Choroid plexus epithelial cell (primary cell): ENCODE results near the gene TRPM4.
"Not testable (repeated sequence)": the region's sequence is repeated elsewhere in the genome, so short reads cannot be mapped to it uniquely, and the experiment has no call there.

ENCODE experiments used
- DNase-seq: peaks from one replicate; pipeline ENCODE4 v3.0.0-alpha.2; 2010; ENCODE audit warnings: low read depth
- H3K4me3 ChIP-seq: 2 replicates; pipeline ENCODE4 v1.5.1; 2011; ENCODE audit warnings: low read depth, mild to moderate bottlenecking, control low read depth, low read length, moderate library complexity
- CTCF ChIP-seq: conservative IDR thresholded peaks from 2 replicates; pipeline ENCODE4 v1.5.1; 2011; ENCODE audit warnings: low read depth, mild to moderate bottlenecking, control low read depth, inconsistent platforms, low read length, moderate library complexity

TRPM4 gene

GRCh38 chr19:49200238-49200862, 42.8 kb downstream of the TRPM4 start:
- TF ChIP-seq CTCF = no peak
- DNase-seq = peak; percentile 11
- no peak overlapping the region for H3K4me3 ChIP-seq

GRCh38 chr19:49201042-49201441, 43.5 kb downstream of the TRPM4 start:
- H3K4me3 ChIP-seq = no peak overlapping the region
- no peak for DNase-seq
- no peak for TF ChIP-seq CTCF

GRCh38 chr19:49205114-49205513, 47.5 kb downstream of the TRPM4 start:
- no peak overlapping the region for H3K4me3 ChIP-seq
- DNase-seq = no peak
- no peak for TF ChIP-seq CTCF

GRCh38 chr19:49209502-49209901, 51.9 kb downstream of the TRPM4 start:
- not testable (repeated sequence) for H3K4me3 ChIP-seq, DNase-seq

GRCh38 chr19:49210108-49210900, 52.7 kb downstream of the TRPM4 start:
- peak overlapping the region; percentile 24 for H3K4me3 ChIP-seq
- DNase-seq = peak; percentile 56
- TF ChIP-seq CTCF = no peak

- DNase-seq = no peak
- TF ChIP-seq CTCF = no peak
- H3K4me3 ChIP-seq = peak overlapping the region; percentile 24
These were observed 53.4 kb downstream of the TRPM4 start for GRCh38 chr19:49210901-49211451.

GRCh38 chr19:49212016-49212701, 54.6 kb downstream of the TRPM4 start:
- H3K4me3 ChIP-seq = no peak overlapping the region
- DNase-seq = peak; percentile 52

More at GRCh38 chr19:49212016-49212701, 54.6 kb downstream of the TRPM4 start:
- no peak for TF ChIP-seq CTCF
